Right ventricle myocardium inferior (tissue), 1 donor: ENCODE data around the gene VASN. TPM values are rescaled to one million over a fixed set of nuclear protein-coding genes. Genes with fewer than 3 reads are reported as not detected.
A peak's percentile ranks its signal among the peaks of the same experiment; 100 is the strongest.

Source experiments
- ATAC-seq: fragments of 200-7000 bp; cut with Tn5 transposase; one replicate; pipeline ENCODE4 v1.9.1; 2020; ENCODE audit warnings: mild to moderate bottlenecking, moderate library complexity
- DNase-seq: peaks from one replicate; pipeline ENCODE4 v3.0.0; 2021; ENCODE audit errors: missing footprints
- intact Hi-C: fragments of 100-400 bp; cut with DNase I; formaldehyde crosslinking; loops from one replicate; pipeline ENCODE4 v1.11.0; 2022
- total RNA-seq: library from RNA; stranded (reverse); fragmentation: NEBNext Ultra II Directional; extraction: Animal tissue kit (Norgen Biotek cat#: 25700); gene quantifications from one replicate; pipeline ENCODE4 v1.2.1, GENCODE V29; 2021
- donor health status: DM: no; HTN: yes; CAD: no; lungs with severe emphysema.

The VASN gene
- total RNA-seq, 1 donor from 2014 or later = 6.4 TPM

GRCh38 chr16:4347765-4348509 lies 23.7 kb upstream of the VASN start:
- intact Hi-C loops = no loop called here
- ATAC-seq = no peak
- no peak for DNase-seq

GRCh38 chr16:4349332-4349731 lies 22.3 kb upstream of the VASN start:
- DNase-seq = no peak
- intact Hi-C loops = no loop called here
- no peak for ATAC-seq

GRCh38 chr16:4350365-4350786 lies 21.3 kb upstream of the VASN start:
- intact Hi-C loops = no loop called here

GRCh38 chr16:4350787-4351659 lies 20.6 kb upstream of the VASN start, which contains the start of gene PAM16:
Gene PAM16 (minus strand): TSS chr16:4351321. CDS start chr16:4351234, 87 bp downstream.
- DNase-seq (peak; percentile 97), ATAC-seq (peak; percentile 94)
- intact Hi-C loops = no loop called here

More at GRCh38 chr16:4350365-4350786, 21.3 kb upstream of the VASN start:
- no peak for ATAC-seq
- peak; percentile 65 for DNase-seq

GRCh38 chr16:4351880-4352279 lies 19.8 kb upstream of the VASN start:
- ATAC-seq (no peak), DNase-seq (no peak)
- intact Hi-C loops = no loop called here

GRCh38 chr16:4352843-4353242 lies 18.8 kb upstream of the VASN start:
- ATAC-seq = no peak
- intact Hi-C loops = no loop called here
- no peak for DNase-seq

GRCh38 chr16:4353675-4354074 lies 18.0 kb upstream of the VASN start:
- no peak for ATAC-seq
- intact Hi-C loops = no loop called here

GRCh38 chr16:4354512-4355409 lies 16.9 kb upstream of the VASN start:
- no peak for DNase-seq
- intact Hi-C loops = no loop called here
- ATAC-seq = no peak

More at GRCh38 chr16:4353675-4354074, 18.0 kb upstream of the VASN start:
- DNase-seq = no peak

- intact Hi-C loops = no loop called here
- ATAC-seq = no peak
- no peak for DNase-seq
Measured at GRCh38 chr16:4356820-4357219, 14.8 kb upstream of the VASN start.

GRCh38 chr16:4358236-4358635 lies 13.4 kb upstream of the VASN start:
- DNase-seq = no peak
- intact Hi-C loops = no loop called here
- no peak for ATAC-seq

GRCh38 chr16:4358831-4359561 lies 12.7 kb upstream of the VASN start:
- DNase-seq (peak; percentile 86), ATAC-seq (peak; percentile 67)
- intact Hi-C loops = loop anchor here (1.0 kb wide), 1 partner anchor 43 kb away; no protein-coding TSS in a partner anchor

GRCh38 chr16:4359914-4360313 lies 11.7 kb upstream of the VASN start:
- ATAC-seq (no peak), DNase-seq (no peak)
- intact Hi-C loops = loop anchor here (1.0 kb wide), 1 partner anchor 42 kb away; no protein-coding TSS in a partner anchor

GRCh38 chr16:4360538-4361021 lies 11.1 kb upstream of the VASN start:
- DNase-seq (no peak), ATAC-seq (peak; percentile 22)
- intact Hi-C loops = no loop called here

- ATAC-seq = no peak
- DNase-seq = no peak
Measured at GRCh38 chr16:4361033-4361943, 10.4 kb upstream of the VASN start.

GRCh38 chr16:4361944-4362311 lies 9.7 kb upstream of the VASN start:
- intact Hi-C loops = no loop called here
- ATAC-seq (no peak), DNase-seq (no peak)

More at GRCh38 chr16:4361033-4361943, 10.4 kb upstream of the VASN start:
- intact Hi-C loops = no loop called here

GRCh38 chr16:4362476-4363135 lies 9.0 kb upstream of the VASN start:
- intact Hi-C loops = no loop called here
- ATAC-seq = no peak

More at GRCh38 chr16:4362476-4363135, 9.0 kb upstream of the VASN start:
- DNase-seq = no peak
